Measurements from ENCODE around the gene RPS17. TPM values are rescaled to one million over a fixed set of nuclear protein-coding genes. Genes with fewer than 3 reads are reported as not detected.
"Not testable (repeated sequence)": the region's sequence is repeated elsewhere in the genome, so short reads cannot be mapped to it uniquely, and the experiment has no call there.

The RPS17 gene
- total RNA-seq, 2 donors from 2014 or later, result 1,918 to 2,023 TPM

- H3K4me3 Mint-ChIP-seq; H3K9me3 Mint-ChIP-seq; H3K27me3 Mint-ChIP-seq (ENCODE audit: insufficient read depth); H3K36me3 ChIP-seq (ENCODE audit: control insufficient read depth, insufficient read depth, low read length); H3K9ac ChIP-seq (ENCODE audit: extremely low read depth, low read length, poor library complexity, severe bottlenecking); H3K36me3 Mint-ChIP-seq (ENCODE audit: low read depth); H3K4me3 ChIP-seq (ENCODE audit: low read length); DNase-seq; H3K4me1 Mint-ChIP-seq; H3K9me3 ChIP-seq (ENCODE audit: control insufficient read depth, low read length); H3K27ac Mint-ChIP-seq; H3K27me3 ChIP-seq (ENCODE audit: control insufficient read depth, insufficient read depth, low read length, poor library complexity, severe bottlenecking); H3K27ac ChIP-seq (ENCODE audit: low read depth, low read length); H3K4me1 ChIP-seq (ENCODE audit: control insufficient read depth, insufficient read depth, low read length): not testable (repeated sequence)
- WGBS, 2 experiments (ENCODE audit: insufficient coverage in 1 of 2, insufficient read length in 1 of 2), result no CpG with 5 or more reads among the region's 1 CpG
Observed at GRCh38 chr15:82507087-82507486, 33.2 kb downstream of the RPS17 start.

DNA sequence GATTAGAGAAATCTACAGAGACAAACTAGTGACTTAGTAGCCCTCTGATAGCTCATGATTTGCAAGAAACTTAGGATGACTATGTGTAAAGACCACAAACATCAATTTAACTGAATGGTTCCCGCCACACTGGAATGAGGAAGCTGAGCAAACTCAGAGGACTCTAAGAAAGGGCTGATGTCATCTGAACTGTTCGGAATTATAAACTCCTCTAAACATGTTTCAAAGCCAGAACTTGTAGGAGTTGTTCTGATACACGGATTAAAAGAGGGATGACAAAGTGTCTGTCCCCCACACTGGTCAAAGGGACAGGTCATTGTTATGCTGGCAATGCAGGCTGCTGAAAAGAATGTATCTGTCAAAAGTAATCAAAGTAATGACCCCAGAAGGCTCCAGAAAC is 34.4 kb downstream of the RPS17 start:
- not testable (repeated sequence) for H3K4me1 Mint-ChIP-seq; DNase-seq; H3K27ac Mint-ChIP-seq; H3K9ac ChIP-seq (ENCODE audit: extremely low read depth, low read length, poor library complexity, severe bottlenecking); H3K36me3 ChIP-seq (ENCODE audit: control insufficient read depth, insufficient read depth, low read length); H3K27ac ChIP-seq (ENCODE audit: low read depth, low read length); H3K4me3 Mint-ChIP-seq; H3K9me3 Mint-ChIP-seq; H3K4me3 ChIP-seq (ENCODE audit: low read length); H3K9me3 ChIP-seq (ENCODE audit: control insufficient read depth, low read length); H3K4me1 ChIP-seq (ENCODE audit: control insufficient read depth, insufficient read depth, low read length); H3K27me3 Mint-ChIP-seq (ENCODE audit: insufficient read depth); H3K27me3 ChIP-seq (ENCODE audit: control insufficient read depth, insufficient read depth, low read length, poor library complexity, severe bottlenecking); H3K36me3 Mint-ChIP-seq (ENCODE audit: low read depth)
- no CpG with 5 or more reads among the region's 3 CpGs for WGBS, 2 experiments (ENCODE audit: insufficient coverage in 1 of 2, insufficient read length in 1 of 2)

- not testable (repeated sequence) for H3K36me3 Mint-ChIP-seq (ENCODE audit: low read depth); H3K9me3 Mint-ChIP-seq; H3K9me3 ChIP-seq (ENCODE audit: control insufficient read depth, low read length); H3K4me1 ChIP-seq (ENCODE audit: control insufficient read depth, insufficient read depth, low read length); H3K4me3 ChIP-seq (ENCODE audit: low read length); H3K4me1 Mint-ChIP-seq; H3K27me3 Mint-ChIP-seq (ENCODE audit: insufficient read depth); H3K27ac Mint-ChIP-seq; DNase-seq; H3K4me3 Mint-ChIP-seq; H3K9ac ChIP-seq (ENCODE audit: extremely low read depth, low read length, poor library complexity, severe bottlenecking); H3K27ac ChIP-seq (ENCODE audit: low read depth, low read length); H3K36me3 ChIP-seq (ENCODE audit: control insufficient read depth, insufficient read depth, low read length); H3K27me3 ChIP-seq (ENCODE audit: control insufficient read depth, insufficient read depth, low read length, poor library complexity, severe bottlenecking)
- WGBS, 2 experiments (ENCODE audit: insufficient coverage in 1 of 2, insufficient read length in 1 of 2), result 80% methylated on average over 1 of the region's 3 CpGs; no CpG with 5 or more reads in 1 of the 2 experiments
Observed at GRCh38 chr15:82504074-82504473, 36.2 kb downstream of the RPS17 start.

DNA sequence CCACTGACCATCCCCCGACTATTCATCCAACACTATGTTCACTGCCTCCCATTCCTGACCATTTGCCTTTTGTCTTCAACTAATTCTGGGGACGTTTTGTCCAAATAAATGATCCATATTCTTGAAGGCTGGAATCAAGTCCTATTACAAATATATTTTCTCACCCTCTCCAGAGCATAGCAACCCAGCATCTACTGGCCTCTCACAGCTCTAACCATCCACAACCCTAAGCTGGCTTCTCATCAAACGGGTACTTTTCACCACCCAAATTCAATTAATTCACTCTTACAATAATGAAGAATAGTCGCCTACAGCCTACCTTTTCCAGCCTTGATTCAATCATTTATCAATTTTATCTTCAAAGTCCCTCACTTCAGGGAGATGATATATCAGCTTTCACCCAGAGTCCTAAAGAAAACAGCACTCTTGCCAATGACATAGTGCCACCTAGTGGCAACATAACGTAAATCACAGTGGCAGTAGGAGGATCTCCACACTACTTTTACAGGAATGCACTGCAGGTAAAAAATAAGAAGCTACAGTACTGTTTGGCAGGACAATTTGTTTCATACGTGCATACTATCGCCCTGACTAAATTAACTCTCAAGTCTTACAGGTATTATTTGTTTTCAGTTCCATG is 37.4 kb downstream of the RPS17 start:
- H3K4me1 ChIP-seq (ENCODE audit: control insufficient read depth, insufficient read depth, low read length); H3K9me3 Mint-ChIP-seq; H3K9ac ChIP-seq (ENCODE audit: extremely low read depth, low read length, poor library complexity, severe bottlenecking); H3K36me3 Mint-ChIP-seq (ENCODE audit: low read depth); H3K27me3 Mint-ChIP-seq (ENCODE audit: insufficient read depth); H3K4me3 ChIP-seq (ENCODE audit: low read length); H3K27ac ChIP-seq (ENCODE audit: low read depth, low read length); H3K9me3 ChIP-seq (ENCODE audit: control insufficient read depth, low read length); DNase-seq; H3K4me3 Mint-ChIP-seq; H3K27me3 ChIP-seq (ENCODE audit: control insufficient read depth, insufficient read depth, low read length, poor library complexity, severe bottlenecking); H3K4me1 Mint-ChIP-seq; H3K27ac Mint-ChIP-seq; H3K36me3 ChIP-seq (ENCODE audit: control insufficient read depth, insufficient read depth, low read length): not testable (repeated sequence)
- WGBS, 2 experiments (ENCODE audit: insufficient coverage in 1 of 2, insufficient read length in 1 of 2), result 100% methylated on average over 1 of the region's 7 CpGs; no CpG with 5 or more reads in 1 of the 2 experiments
- peak; percentile 43 for TF ChIP-seq CTCF (conservative IDR thresholded peaks at IDR 0.05)

DNA sequence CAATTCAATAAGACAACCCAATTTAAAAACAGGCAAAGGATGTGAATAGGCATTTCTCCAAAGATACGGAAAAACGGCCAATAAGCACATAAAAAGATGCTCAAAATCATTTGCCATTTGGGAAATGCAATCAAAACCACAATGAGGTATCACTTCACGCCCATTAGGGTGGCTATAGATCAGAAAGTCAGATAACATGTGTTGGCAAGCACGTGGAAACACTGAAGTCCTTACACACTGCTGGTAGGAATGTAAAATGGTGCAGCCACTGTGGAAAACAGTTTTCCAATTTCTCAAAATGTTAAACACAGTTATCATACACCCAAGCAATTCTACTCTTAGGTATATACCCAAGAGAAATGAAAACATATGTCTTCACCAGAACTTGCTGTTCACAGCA is 39.5 kb downstream of the RPS17 start:
- not testable (repeated sequence) for H3K27me3 ChIP-seq (ENCODE audit: control insufficient read depth, insufficient read depth, low read length, poor library complexity, severe bottlenecking); H3K27ac ChIP-seq (ENCODE audit: low read depth, low read length); H3K4me3 ChIP-seq (ENCODE audit: low read length); H3K9me3 ChIP-seq (ENCODE audit: control insufficient read depth, low read length); H3K36me3 ChIP-seq (ENCODE audit: control insufficient read depth, insufficient read depth, low read length); H3K27ac Mint-ChIP-seq; H3K36me3 Mint-ChIP-seq (ENCODE audit: low read depth); H3K4me1 ChIP-seq (ENCODE audit: control insufficient read depth, insufficient read depth, low read length); H3K27me3 Mint-ChIP-seq (ENCODE audit: insufficient read depth); DNase-seq; H3K4me1 Mint-ChIP-seq; H3K9me3 Mint-ChIP-seq; H3K9ac ChIP-seq (ENCODE audit: extremely low read depth, low read length, poor library complexity, severe bottlenecking); H3K4me3 Mint-ChIP-seq
- WGBS, 2 experiments (ENCODE audit: insufficient coverage in 1 of 2, insufficient read length in 1 of 2), result 62 to 67% methylated on average over 3 of the region's 4 CpGs

- not testable (repeated sequence) for H3K27me3 Mint-ChIP-seq (ENCODE audit: insufficient read depth); H3K27me3 ChIP-seq (ENCODE audit: control insufficient read depth, insufficient read depth, low read length, poor library complexity, severe bottlenecking); H3K4me1 ChIP-seq (ENCODE audit: control insufficient read depth, insufficient read depth, low read length); H3K9me3 ChIP-seq (ENCODE audit: control insufficient read depth, low read length); H3K4me3 Mint-ChIP-seq; H3K27ac ChIP-seq (ENCODE audit: low read depth, low read length); H3K9me3 Mint-ChIP-seq; DNase-seq; H3K36me3 Mint-ChIP-seq (ENCODE audit: low read depth); H3K4me3 ChIP-seq (ENCODE audit: low read length); H3K27ac Mint-ChIP-seq; H3K9ac ChIP-seq (ENCODE audit: extremely low read depth, low read length, poor library complexity, severe bottlenecking); H3K36me3 ChIP-seq (ENCODE audit: control insufficient read depth, insufficient read depth, low read length); H3K4me1 Mint-ChIP-seq
Observed at GRCh38 chr15:82497978-82498377, 42.3 kb downstream of the RPS17 start.

Measured in endodermal cell (in vitro differentiated cells).